GM23248 (cell line): ENCODE data around the gene STK16. TPM values are rescaled to one million over a fixed set of nuclear protein-coding genes. Genes with fewer than 3 reads are reported as not detected.

Experiments used
- DNase-seq: peaks from one replicate; pipeline ENCODE4 v3.0.0-alpha.2; 2015
- H2AFZ ChIP-seq: fragments of 200-600 bp; sonication (generic); 2 replicates; pipeline ENCODE4 v1.6.1; 2016; ENCODE audit warnings: antibody characterized with exemption
- H3F3A ChIP-seq: fragments of 200-600 bp; sonication (generic); 2 replicates; pipeline ENCODE4 v1.6.1; 2016; ENCODE audit warnings: mild to moderate bottlenecking, antibody characterized with exemption, mixed run types; ENCODE audit not compliant: insufficient read depth
- H3K27ac ChIP-seq: fragments of 200-600 bp; sonication (generic); 2 replicates; pipeline ENCODE4 v1.5.1; 2016; ENCODE audit warnings: mild to moderate bottlenecking
- H3K27me3 ChIP-seq: fragments of 200-600 bp; sonication (generic); replicated peaks from 2 replicates; pipeline ENCODE4 v1.6.1; 2016; ENCODE audit warnings: mild to moderate bottlenecking; ENCODE audit not compliant: insufficient read depth
- H3K36me3 ChIP-seq: fragments of 200-600 bp; sonication (generic); 2 replicates; pipeline ENCODE4 v1.6.1; 2016; ENCODE audit warnings: low read depth, mild to moderate bottlenecking
- H3K4me1 ChIP-seq: fragments of 200-600 bp; sonication (generic); 2 replicates; pipeline ENCODE4 v1.6.1; 2016; ENCODE audit warnings: mild to moderate bottlenecking; ENCODE audit not compliant: insufficient read depth
- H3K4me2 ChIP-seq: fragments of 200-600 bp; sonication (generic); one replicate; pipeline ENCODE4 v1.6.1; 2016; ENCODE audit warnings: mild to moderate bottlenecking; ENCODE audit not compliant: unreplicated experiment
- H3K4me3 ChIP-seq: fragments of 200-600 bp; sonication (generic); 2 replicates; pipeline ENCODE4 v1.5.1; 2016; ENCODE audit warnings: mild to moderate bottlenecking
- H3K79me2 ChIP-seq: fragments of 200-600 bp; sonication (generic); 2 replicates; pipeline ENCODE4 v1.6.1; 2016; ENCODE audit warnings: mild to moderate bottlenecking; ENCODE audit not compliant: insufficient read depth
- H3K9ac ChIP-seq: fragments of 200-600 bp; sonication (generic); 2 replicates; pipeline ENCODE4 v1.6.1; 2016; ENCODE audit warnings: mild to moderate bottlenecking
- H3K9me2 ChIP-seq: fragments of 200-600 bp; sonication (generic); 2 replicates; pipeline ENCODE4 v1.6.1; 2016; ENCODE audit warnings: mixed run types, mild to moderate bottlenecking, moderate library complexity; ENCODE audit not compliant: insufficient read depth
- H3K9me3 ChIP-seq: fragments of 200-600 bp; sonication (generic); one replicate; pipeline ENCODE4 v1.6.1; 2017; ENCODE audit warnings: low read depth
- H4K20me1 ChIP-seq: fragments of 200-600 bp; sonication (generic); 2 replicates; pipeline ENCODE4 v1.6.0; 2016; ENCODE audit not compliant: insufficient read depth
- EZH2 ChIP-seq: fragments of 200-600 bp; sonication (generic); IDR thresholded peaks from 2 replicates; pipeline ENCODE4 v1.6.1; 2018; ENCODE audit warnings: antibody characterized with exemption, mild to moderate bottlenecking; ENCODE audit not compliant: insufficient read depth, poor library complexity, severe bottlenecking
- EZH2phosphoT487 ChIP-seq: fragments of 200-600 bp; sonication (generic); IDR thresholded peaks from 2 replicates; pipeline ENCODE4 v1.6.1; 2018; ENCODE audit warnings: antibody characterized with exemption, moderate library complexity, mild to moderate bottlenecking, low read depth; ENCODE audit not compliant: insufficient read depth
- WGBS, 2 experiments: methylation state at CpG; one replicate each; pipeline ENCODE4 v1.1.6; 2015 to 2017; ENCODE audit warnings: low lambda C conversion rate in 2 of 2, low coverage in 1 of 2; ENCODE audit errors: missing lambda C conversion rate in 2 of 2; 5-methylcytosine and 5-hydroxymethylcytosine counted together
- in situ Hi-C: fragments of 300-500 bp; cut with MboI; formaldehyde crosslinking; loops from 2 replicates; pipeline ENCODE4 v1.15.0; 2020
- polyA plus RNA-seq: library from polyadenylated mRNA; unstranded; fragments of >200 nt; fragmentation: Nextera tagmentation; extraction: Ambion mirVana; gene quantifications from 2 replicates; pipeline ENCODE4 v1.2.1, GENCODE V29; 2016
- total RNA-seq: library from RNA; depleted of rRNA; stranded (reverse); fragments of >200 nt; shearing (Covaris generic); gene quantifications from 2 replicates; pipeline ENCODE4 v1.2.3, GENCODE V29; 2014

The STK16 gene
- total and polyA plus RNA-seq, 2 experiments from 2014 or later, result 7.2 to 16.0 TPM

- H3K9me2 ChIP-seq, result no peaks in the 10 kb centered on the region
- no peaks in the 10 kb centered on the region for H4K20me1 ChIP-seq
- H3K79me2 ChIP-seq, result no peaks in the 10 kb centered on the region
- H3K9ac ChIP-seq, result no peak overlapping the region
- H3F3A ChIP-seq, result no peaks in the 10 kb centered on the region
- TF ChIP-seq EZH2 (no peak), EZH2phosphoT487 (no peak)
- no peak for DNase-seq
- H3K4me2 ChIP-seq, result no peak overlapping the region
- 54 to 58% methylated on average over 5 of the region's 5 CpGs for WGBS, 2 experiments
- no peaks in the 10 kb centered on the region for H3K4me1 ChIP-seq
- H3K27me3 ChIP-seq, result no peaks in the 10 kb centered on the region
- H3K9me3 ChIP-seq, result no peaks in the 10 kb centered on the region
- no peak overlapping the region for H3K27ac ChIP-seq
- H3K4me3 ChIP-seq, result no peak overlapping the region
- in situ Hi-C loops, result no loop called here
- H3K36me3 ChIP-seq, result no peaks in the 10 kb centered on the region
- H2AFZ ChIP-seq, result no peak overlapping the region
Measured at GRCh38 chr2:219266232-219266631, 21.0 kb downstream of the STK16 start.

- TF ChIP-seq EZH2phosphoT487 (no peak), EZH2 (no peak)
- H3K4me2 ChIP-seq, result no peak overlapping the region
- 50% methylated on average over 1 of the region's 1 CpG; no CpG with 5 or more reads in 1 of the 2 experiments for WGBS, 2 experiments
Measured at GRCh38 chr2:219266886-219267285, 21.6 kb downstream of the STK16 start.

DNA sequence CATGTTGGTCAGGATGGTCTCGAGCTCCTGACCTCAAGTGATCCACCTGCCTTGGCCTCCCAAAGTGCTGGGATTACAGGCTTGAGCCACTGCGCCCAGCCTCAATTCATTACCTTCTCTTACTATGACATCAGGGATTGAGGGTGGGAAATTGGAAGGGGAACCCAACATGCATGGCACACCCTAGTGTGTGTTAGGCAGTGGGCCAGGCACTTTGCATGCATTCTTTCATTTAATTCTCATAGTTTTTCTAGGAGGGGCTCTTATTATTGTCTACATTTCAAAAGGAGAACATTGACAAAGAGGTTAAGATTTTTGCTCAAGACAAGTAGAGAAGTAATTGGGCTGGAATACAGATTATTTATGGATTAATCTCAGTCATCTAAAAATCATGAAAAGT lies 23.0 kb downstream of the STK16 start:
- Histone ChIP-seq H3K4me2 (no peak overlapping the region), H3F3A (peaks cover under 1% of the 10 kb centered on the region; the same call in 1 of the 2 replicates), H4K20me1 (no peaks in the 10 kb centered on the region), H2AFZ (no peak overlapping the region), H3K9me3 (no peaks in the 10 kb centered on the region), H3K9ac (no peak overlapping the region), H3K9me2 (no peaks in the 10 kb centered on the region), H3K27me3 (no peaks in the 10 kb centered on the region), H3K79me2 (no peaks in the 10 kb centered on the region), H3K4me3 (no peak overlapping the region), H3K36me3 (no peaks in the 10 kb centered on the region), H3K27ac (no peak overlapping the region), H3K4me1 (0 out of 2 replicates have a peak, but pooled peaks cover 11% of the 10 kb centered on the region)
- TF ChIP-seq EZH2 (no peak), EZH2phosphoT487 (no peak)
- WGBS, 2 experiments, result 41 to 54% methylated on average over 2 of the region's 2 CpGs
- DNase-seq, result no peak
- in situ Hi-C loops, result no loop called here

More at GRCh38 chr2:219266886-219267285, 21.6 kb downstream of the STK16 start:
- Histone ChIP-seq H3K4me1 (no peaks in the 10 kb centered on the region), H3K79me2 (no peaks in the 10 kb centered on the region), H3K36me3 (no peaks in the 10 kb centered on the region), H2AFZ (no peak overlapping the region), H3K9me2 (no peaks in the 10 kb centered on the region), H3K4me3 (no peak overlapping the region), H3K27ac (no peak overlapping the region), H3K9me3 (no peaks in the 10 kb centered on the region), H4K20me1 (no peaks in the 10 kb centered on the region), H3K9ac (no peak overlapping the region), H3K27me3 (no peaks in the 10 kb centered on the region), H3F3A (no peaks in the 10 kb centered on the region)
- DNase-seq, result no peak
- in situ Hi-C loops, result no loop called here

DNA sequence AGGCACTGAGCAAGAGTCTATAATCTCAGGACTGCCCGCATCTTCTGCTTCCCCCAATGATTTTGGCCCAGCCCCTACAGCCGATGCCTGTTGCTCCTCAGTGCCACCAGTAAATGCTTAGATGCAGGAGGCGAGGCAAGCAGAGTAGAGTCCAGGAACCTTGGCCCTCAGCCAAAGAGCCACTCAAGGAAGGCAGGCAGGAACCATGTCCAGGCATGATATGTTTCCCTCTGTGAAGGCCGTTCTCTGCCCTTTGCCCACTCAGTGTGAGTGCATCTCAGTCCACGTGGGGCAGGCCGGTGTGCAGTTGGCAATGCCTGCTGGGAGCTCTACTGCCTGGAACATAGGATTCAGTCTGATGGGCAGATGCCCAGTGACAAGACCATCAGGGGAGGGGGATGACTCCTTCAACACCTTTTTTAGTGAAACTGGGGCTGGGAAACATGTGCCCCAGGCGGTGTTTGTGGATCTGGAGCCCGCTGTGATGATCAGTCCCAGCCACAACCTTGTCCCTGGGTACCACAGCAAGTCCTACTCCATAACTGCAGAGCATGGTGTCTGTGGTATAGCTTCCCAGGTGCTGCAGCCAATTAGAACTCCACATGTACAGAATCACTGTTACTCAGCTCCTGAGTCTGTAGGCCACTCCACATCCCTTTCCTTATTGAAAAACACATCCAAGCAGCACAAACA lies 24.2 kb downstream of the STK16 start:
- in situ Hi-C loops, result no loop called here
- WGBS, 2 experiments, result 52 to 55% methylated on average over 8 of the region's 8 CpGs
- H3K9me2 ChIP-seq, result no peaks in the 10 kb centered on the region

More for the DNA sequence above, 24.2 kb downstream of the STK16 start:
- DNase-seq, result no peak
- H3K79me2 ChIP-seq, result no peaks in the 10 kb centered on the region
- no peaks in the 10 kb centered on the region for H3K9me3 ChIP-seq
- H3F3A ChIP-seq, result peaks cover 12% of the 10 kb centered on the region
- H3K36me3 ChIP-seq, result no peaks in the 10 kb centered on the region
- no peak overlapping the region for H3K27ac ChIP-seq
- no peaks in the 10 kb centered on the region for H3K27me3 ChIP-seq
- no peaks in the 10 kb centered on the region for H4K20me1 ChIP-seq
- H3K4me2 ChIP-seq, result no peak overlapping the region
- H3K9ac ChIP-seq, result no peak overlapping the region
- TF ChIP-seq EZH2phosphoT487, result no peak
- TF ChIP-seq EZH2, result no peak
- no peak overlapping the region for H3K4me3 ChIP-seq
- no peak overlapping the region for H2AFZ ChIP-seq
- H3K4me1 ChIP-seq, result peaks cover 23% of the 10 kb centered on the region
